Sigmoid colon (tissue), 7 donors: Measurements from ENCODE around the gene SP140L. TPM values are rescaled to one million over a fixed set of nuclear protein-coding genes. Genes with fewer than 3 reads are reported as not detected.
"Not testable (repeated sequence)": the region's sequence is repeated elsewhere in the genome, so short reads cannot be mapped to it uniquely, and the experiment has no call there.

Source experiments
- DNase-seq: peaks from one replicate; pipeline ENCODE4 v3.0.0-alpha.2; 2019
- H3K27ac ChIP-seq, 4 donors: fragments of 200-600 bp; sonication (generic); one replicate each; pipeline ENCODE4 v1.5.1; 2016 to 2019; ENCODE audit warnings: mild to moderate bottlenecking in 1 of 4
- H3K27me3 ChIP-seq, 3 donors: fragments of 200-600 bp; sonication (generic); one replicate each; pipeline ENCODE4 v1.5.1; 2019; ENCODE audit warnings: mild to moderate bottlenecking in 1 of 3
- H3K36me3 ChIP-seq, 4 donors: fragments of 200-600 bp; sonication (generic); one replicate each; pipeline ENCODE4 v1.5.1; 2016 to 2019
- H3K4me1 ChIP-seq, 4 donors: fragments of 200-600 bp; sonication (generic); one replicate each; pipeline ENCODE4 v1.5.1; 2017 to 2019
- H3K4me3 ChIP-seq, 4 donors: fragments of 200-600 bp; sonication (generic); one replicate each; pipeline ENCODE4 v1.5.1; 2017 to 2019; ENCODE audit warnings: mild to moderate bottlenecking in 2 of 4, moderate library complexity in 1 of 4
- H3K9me3 ChIP-seq, 4 donors: fragments of 200-600 bp in 3 of 4; sonication (generic) in 3 of 4; one replicate each; pipeline versions ENCODE4 v1.5.1 to v1.6.1; 2013 to 2019
- EP300 ChIP-seq, 4 donors: sonication (generic); formaldehyde crosslinking; IDR thresholded peaks; one replicate each; pipeline ENCODE4 v1.6.1; 2017; ENCODE audit warnings: antibody characterized with exemption in 4 of 4
- POLR2A ChIP-seq, 2 donors: fragments of 450-650 bp; IDR thresholded peaks; one replicate each; pipeline ENCODE4 v1.6.1; 2016; ENCODE audit warnings: antibody characterized with exemption in 2 of 2, mild to moderate bottlenecking in 2 of 2, moderate library complexity in 2 of 2
- POLR2AphosphoS5 ChIP-seq, 4 donors: sonication (generic); formaldehyde crosslinking; IDR thresholded peaks; one replicate each; pipeline ENCODE4 v1.6.1; 2017; ENCODE audit warnings: antibody characterized with exemption in 4 of 4
- WGBS, 2 donors: extraction: QIAGEN DNeasy Blood & Tissue Kit; methylation state at CpG; one replicate each; pipeline ENCODE4 v1.1.7; 2013; 5-methylcytosine and 5-hydroxymethylcytosine counted together
- intact Hi-C: fragments of 100-400 bp; cut with DNase I; formaldehyde crosslinking; loops from one replicate; pipeline ENCODE4 v1.15.1; 2023
- polyA plus RNA-seq, 3 donors: library from polyadenylated mRNA; stranded (reverse); fragments of 200-250 nt; gene quantifications; one replicate each; pipeline ENCODE4 v1.2.3, GENCODE V29; 2013
- total RNA-seq, 4 donors: library from RNA; depleted of rRNA; stranded (reverse); fragments of >200 nt; gene quantifications; one replicate each; pipeline ENCODE4 v1.1.0, GENCODE V29; 2016
- TF ChIP-seq, protein P1 (sequence below), 4 experiments: fragments of 450-650 bp in 3 of 4; fragments of 200-600 bp in 1 of 4; IDR thresholded peaks; one replicate each; pipeline ENCODE4 v1.5.1; 2016 to 2019; ENCODE audit warnings: antibody characterized with exemption in 4 of 4, mild to moderate bottlenecking in 3 of 4, moderate library complexity in 2 of 4
- donor health status: healthy with polysubstance abuse.
- donor health status: Bipolar disorder and iron deficiency.
- donor health status: healthy.

Gene SP140L
- total and polyA plus RNA-seq, 7 donors, result 4.3 to 28.2 (median 8.2) TPM

DNA sequence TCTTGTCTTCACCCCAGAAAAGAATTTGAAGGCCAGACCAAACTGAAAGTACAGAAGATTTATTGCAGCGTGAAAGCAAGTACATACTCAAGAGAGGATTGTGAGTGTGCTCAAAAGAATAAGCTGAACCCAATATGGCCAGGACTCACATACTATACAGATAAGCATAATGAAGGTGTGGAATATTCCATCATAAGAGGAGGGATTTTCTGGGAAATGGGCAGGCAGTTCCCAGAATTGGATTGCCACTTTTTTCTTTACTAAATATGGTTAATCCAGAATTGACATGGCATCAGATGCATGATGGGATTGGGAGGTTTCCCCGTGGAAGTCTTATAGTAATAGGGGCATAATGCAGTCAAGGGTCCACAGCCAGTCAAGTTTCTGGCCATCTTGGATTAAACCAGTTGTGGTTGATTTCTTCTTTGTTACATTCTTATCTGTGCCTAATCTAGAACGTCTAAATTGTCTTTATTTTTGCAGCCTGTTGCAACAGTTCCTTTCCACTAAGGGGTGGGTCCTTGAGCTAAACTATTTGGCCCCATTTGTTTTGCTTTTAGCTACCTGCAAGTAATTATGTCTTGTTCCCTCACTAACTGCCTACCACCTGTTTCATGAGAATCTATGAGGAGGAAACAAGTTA is 9.0 kb downstream of the SP140L start:
- H3K9me3 ChIP-seq, result no peaks in the 10 kb centered on the region
- H3K27ac ChIP-seq, result no peak overlapping the region
- intact Hi-C loops, result no loop called here
- TF ChIP-seq POLR2A (IDR thresholded peaks at IDR 0.05) (no peak), EP300 (IDR thresholded peaks at IDR 0.05) (no peak), POLR2AphosphoS5 (IDR thresholded peaks at IDR 0.05) (no peak)
- TF ChIP-seq, protein P1, sequence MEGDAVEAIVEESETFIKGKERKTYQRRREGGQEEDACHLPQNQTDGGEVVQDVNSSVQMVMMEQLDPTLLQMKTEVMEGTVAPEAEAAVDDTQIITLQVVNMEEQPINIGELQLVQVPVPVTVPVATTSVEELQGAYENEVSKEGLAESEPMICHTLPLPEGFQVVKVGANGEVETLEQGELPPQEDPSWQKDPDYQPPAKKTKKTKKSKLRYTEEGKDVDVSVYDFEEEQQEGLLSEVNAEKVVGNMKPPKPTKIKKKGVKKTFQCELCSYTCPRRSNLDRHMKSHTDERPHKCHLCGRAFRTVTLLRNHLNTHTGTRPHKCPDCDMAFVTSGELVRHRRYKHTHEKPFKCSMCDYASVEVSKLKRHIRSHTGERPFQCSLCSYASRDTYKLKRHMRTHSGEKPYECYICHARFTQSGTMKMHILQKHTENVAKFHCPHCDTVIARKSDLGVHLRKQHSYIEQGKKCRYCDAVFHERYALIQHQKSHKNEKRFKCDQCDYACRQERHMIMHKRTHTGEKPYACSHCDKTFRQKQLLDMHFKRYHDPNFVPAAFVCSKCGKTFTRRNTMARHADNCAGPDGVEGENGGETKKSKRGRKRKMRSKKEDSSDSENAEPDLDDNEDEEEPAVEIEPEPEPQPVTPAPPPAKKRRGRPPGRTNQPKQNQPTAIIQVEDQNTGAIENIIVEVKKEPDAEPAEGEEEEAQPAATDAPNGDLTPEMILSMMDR (IDR thresholded peaks at IDR 0.05), result no peak
- no peaks in the 10 kb centered on the region for H3K27me3 ChIP-seq
- WGBS, 2 donors, result 74 to 84% methylated on average over 3 of the region's 3 CpGs
- H3K4me1 ChIP-seq, result no peaks in the 10 kb centered on the region
- no peak overlapping the region for H3K4me3 ChIP-seq
- DNase-seq, result no peak
- peaks cover 0 to 14% (median 1%) of the 10 kb centered on the region in 4 donors for H3K36me3 ChIP-seq

DNA sequence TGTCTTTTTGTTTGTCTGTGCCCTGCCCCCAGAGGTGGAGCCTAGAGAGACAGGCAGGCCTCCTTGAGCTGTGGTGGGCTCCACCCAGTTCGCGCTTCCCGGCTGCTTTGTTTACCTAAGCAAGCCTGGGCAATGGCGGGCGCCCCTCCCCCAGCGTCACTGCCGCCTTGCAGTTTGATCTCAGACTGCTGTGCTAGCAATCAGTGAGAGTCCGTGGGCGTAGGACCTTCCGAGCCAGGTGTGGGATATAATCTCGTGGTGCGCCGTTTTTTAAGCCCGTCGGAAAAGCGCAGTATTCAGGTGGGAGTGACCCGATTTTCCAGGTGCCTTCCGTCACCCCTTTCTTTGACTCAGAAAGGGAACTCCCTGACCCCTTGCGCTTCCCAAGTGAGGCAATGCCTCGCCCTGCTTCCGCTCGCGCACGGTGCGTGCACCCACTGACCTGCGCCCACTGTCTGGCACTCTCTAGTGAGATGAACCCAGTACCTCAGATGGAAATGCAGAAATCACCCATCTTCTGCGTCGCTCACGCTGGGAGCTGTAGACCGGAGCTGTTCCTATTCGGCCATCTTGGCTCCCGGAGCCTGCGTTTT is 15.0 kb downstream of the SP140L start:
- H3K27ac ChIP-seq, H3K36me3 ChIP-seq, intact Hi-C loops, H3K4me3 ChIP-seq, DNase-seq, H3K9me3 ChIP-seq, H3K27me3 ChIP-seq, H3K4me1 ChIP-seq: not testable (repeated sequence)
- WGBS, 2 donors, result 90 to 95% methylated on average over 33 of the region's 33 CpGs

DNA sequence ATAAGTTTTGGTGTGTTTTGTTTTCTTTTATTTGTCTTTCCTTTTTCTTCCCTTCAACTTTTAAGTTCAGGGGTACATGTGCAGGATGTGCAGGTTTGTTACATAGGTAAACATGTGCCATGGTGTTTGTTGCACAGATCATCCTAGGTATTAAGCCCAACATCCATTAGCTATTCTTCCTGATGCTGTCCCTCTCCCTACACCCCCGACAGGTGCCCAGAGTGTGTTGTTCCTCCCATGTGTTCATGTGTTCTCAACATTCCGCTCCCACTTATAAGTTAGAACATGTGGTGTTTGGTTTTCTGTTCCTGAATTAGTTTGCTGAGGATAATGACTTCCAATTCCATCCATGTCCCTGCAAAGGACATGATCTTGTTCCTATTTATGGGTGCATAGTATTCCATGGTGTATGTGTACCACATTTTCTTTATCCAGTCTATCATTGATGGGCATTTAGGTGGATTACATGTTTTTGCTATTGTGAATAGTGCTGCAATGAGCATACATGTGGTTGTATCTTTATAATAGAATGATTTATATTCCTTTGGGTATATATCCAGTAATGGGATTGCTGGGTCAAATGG is 16.1 kb downstream of the SP140L start:
- intact Hi-C loops, result not testable (repeated sequence)
- 97 to 99% methylated on average over 2 of the region's 2 CpGs for WGBS, 2 donors

DNA sequence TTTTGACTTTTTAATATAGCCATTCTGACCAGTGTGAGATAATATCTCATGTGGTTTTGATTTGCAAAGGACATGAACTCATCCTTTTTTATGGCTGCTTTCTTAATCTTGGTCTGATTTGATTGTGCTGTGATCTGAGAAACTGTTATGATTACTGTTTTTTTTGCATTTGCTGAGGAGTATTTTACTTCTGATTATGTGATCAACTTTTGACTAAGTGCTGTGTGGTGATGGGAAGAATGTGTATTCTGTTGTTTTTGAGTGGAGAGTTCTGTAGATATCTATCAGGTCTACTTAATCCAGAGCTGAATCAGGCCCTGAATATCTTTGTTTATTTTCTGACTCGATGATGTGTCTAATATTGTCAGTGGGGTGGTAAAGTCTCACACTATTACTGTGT is 16.8 kb downstream of the SP140L start:
- Histone ChIP-seq H3K27me3 (no peaks in the 10 kb centered on the region), H3K4me1 (no peaks in the 10 kb centered on the region), H3K4me3 (no peak overlapping the region), H3K9me3 (no peaks in the 10 kb centered on the region), H3K27ac (no peak overlapping the region), H3K36me3 (peaks cover 0 to 3% (median 0%) of the 10 kb centered on the region in 4 donors)
- no peak for DNase-seq
- TF ChIP-seq, protein P1 (IDR thresholded peaks at IDR 0.05), result no peak
- TF ChIP-seq POLR2AphosphoS5 (IDR thresholded peaks at IDR 0.05) (no peak), EP300 (IDR thresholded peaks at IDR 0.05) (no peak), POLR2A (IDR thresholded peaks at IDR 0.05) (no peak)
- intact Hi-C loops, result no loop called here
- WGBS, 2 donors, result 79 to 91% methylated on average over 1 of the region's 1 CpG

More for the DNA sequence above, 16.1 kb downstream of the SP140L start:
- H3K9me3 ChIP-seq, H3K27me3 ChIP-seq, H3K36me3 ChIP-seq, H3K27ac ChIP-seq, DNase-seq, H3K4me3 ChIP-seq, H3K4me1 ChIP-seq: not testable (repeated sequence)

DNA sequence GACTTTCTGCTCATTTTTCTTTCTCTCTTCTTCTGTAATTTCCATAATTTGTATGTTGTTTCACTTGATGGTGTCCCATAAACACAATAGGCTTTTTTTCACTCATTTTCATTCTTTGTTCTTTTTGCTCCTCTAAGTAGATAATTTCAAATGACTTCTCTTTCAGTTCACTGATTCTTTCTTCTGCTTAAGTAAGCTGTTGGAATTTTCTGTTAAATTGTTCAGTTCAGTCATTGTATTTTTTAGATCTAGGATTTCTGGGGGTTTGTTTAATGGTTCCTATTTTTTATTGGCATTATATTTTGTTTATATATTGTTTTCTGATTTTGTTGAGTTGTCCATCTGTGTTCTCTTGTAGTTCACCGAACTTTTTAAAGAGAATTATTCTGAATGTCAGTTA is 19.5 kb downstream of the SP140L start:
- no peaks in the 10 kb centered on the region for H3K27me3 ChIP-seq
- intact Hi-C loops, result no loop called here
- peaks cover 0 to 3% (median 0%) of the 10 kb centered on the region in 4 donors for H3K36me3 ChIP-seq
- 96 to 98% methylated on average over 1 of the region's 1 CpG for WGBS, 2 donors
- no peaks in the 10 kb centered on the region for H3K4me1 ChIP-seq
- H3K4me3 ChIP-seq, result no peak overlapping the region
- TF ChIP-seq POLR2A (IDR thresholded peaks at IDR 0.05), result no peak
- no peak for TF ChIP-seq POLR2AphosphoS5 (IDR thresholded peaks at IDR 0.05)
- TF ChIP-seq EP300 (IDR thresholded peaks at IDR 0.05), result no peak
- TF ChIP-seq, protein P1 (IDR thresholded peaks at IDR 0.05), result no peak
- H3K27ac ChIP-seq, result no peak overlapping the region
- no peaks in the 10 kb centered on the region for H3K9me3 ChIP-seq
- DNase-seq, result no peak
